Measurements from ENCODE around the gene MOK.

The MOK gene

DNA sequence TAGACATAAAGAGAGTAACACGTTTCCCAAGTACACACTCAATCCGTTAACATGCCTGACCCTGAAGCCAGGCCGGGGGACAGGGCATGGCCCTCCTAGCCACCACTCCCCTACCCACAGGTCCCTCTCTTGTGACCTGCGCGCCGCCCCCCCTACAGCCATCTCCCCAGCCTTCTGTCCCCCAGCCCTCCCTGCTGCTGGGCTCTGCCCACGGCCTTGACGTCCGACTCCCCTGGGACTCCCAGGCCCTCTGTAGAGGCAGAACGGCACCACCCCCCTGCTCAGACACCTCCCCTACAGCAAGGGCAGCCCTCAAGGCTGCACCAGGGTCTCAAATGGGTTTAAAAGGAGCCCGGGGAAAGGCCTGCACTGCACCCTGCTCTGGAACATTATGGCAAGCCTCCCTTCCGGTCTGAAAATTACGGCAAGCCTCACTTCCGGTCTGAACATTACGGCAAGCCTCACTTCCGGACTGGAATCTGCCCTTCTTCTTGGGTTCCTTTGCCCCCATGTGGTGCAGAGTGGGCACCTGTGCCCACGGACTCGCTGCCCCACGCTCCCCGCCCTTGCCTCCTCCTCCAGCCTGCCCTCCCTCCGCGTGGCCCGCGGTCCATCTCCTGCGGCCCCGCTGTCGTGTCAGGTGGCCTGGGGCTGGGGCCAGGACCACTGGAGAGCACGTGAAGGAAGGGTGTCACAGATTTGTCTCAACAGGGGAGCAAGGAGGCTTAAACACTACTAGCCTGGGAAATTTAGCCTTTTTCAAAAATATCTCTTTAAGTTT lies 77.6 kb downstream of the MOK start:
- Histone ChIP-seq H3K9ac (ENCODE audit: low read length) (no peak overlapping the region), H4K12ac (ENCODE audit: low read depth, low read length) (no peak overlapping the region), H3K23ac (ENCODE audit: low read length) (no peak overlapping the region), H2AFZ (ENCODE audit: insufficient read depth, low read length, poor library complexity) (no peak overlapping the region), H3K27ac (ENCODE audit: low read depth, low read length) (no peak overlapping the region), H2BK5ac (ENCODE audit: low read depth, low read length, poor library complexity) (no peak overlapping the region), H4K8ac (ENCODE audit: low read depth, low read length) (no peak overlapping the region), H4K91ac (ENCODE audit: low read depth, low read length) (no peak overlapping the region), H2BK120ac (ENCODE audit: insufficient read depth, low read length, poor library complexity) (no peak overlapping the region), H3K27me3 (ENCODE audit: insufficient read depth, low read length) (no peaks in the 10 kb centered on the region), H3K79me2 (ENCODE audit: control insufficient read depth, insufficient read depth, low read length, poor library complexity) (no peaks in the 10 kb centered on the region), H3K18ac (ENCODE audit: low read length) (no peak overlapping the region), H3K79me1 (ENCODE audit: low read length) (no peaks in the 10 kb centered on the region), H3K14ac (ENCODE audit: low read length) (no peak overlapping the region), H2AK5ac (ENCODE audit: low read length) (no peak overlapping the region), H3K4me2 (ENCODE audit: low read length) (no peak overlapping the region), H3K9me3 (ENCODE audit: insufficient read depth, low read depth, low read length) (peaks cover 1% of the 10 kb centered on the region), H3K36me3 (ENCODE audit: control insufficient read depth in 1 of 2, insufficient read depth in 2 of 2, low read length in 2 of 2) (peaks cover 2 to 4% of the 10 kb centered on the region in 2 experiments), H3K4me3 (ENCODE audit: low read depth, low read length) (no peak overlapping the region), H2BK12ac (ENCODE audit: low read length) (no peak overlapping the region), H3K4ac (ENCODE audit: low read depth, low read length) (no peak overlapping the region), H3K4me1 (ENCODE audit: control insufficient read depth in 1 of 2, insufficient read depth in 2 of 2, low read length in 2 of 2) (no peaks in the 10 kb centered on the region)
- no CpG with 5 or more reads among the region's 28 CpGs for WGBS (ENCODE audit: extremely low coverage, insufficient coverage, insufficient read length)
- no peak for DNase-seq

DNA sequence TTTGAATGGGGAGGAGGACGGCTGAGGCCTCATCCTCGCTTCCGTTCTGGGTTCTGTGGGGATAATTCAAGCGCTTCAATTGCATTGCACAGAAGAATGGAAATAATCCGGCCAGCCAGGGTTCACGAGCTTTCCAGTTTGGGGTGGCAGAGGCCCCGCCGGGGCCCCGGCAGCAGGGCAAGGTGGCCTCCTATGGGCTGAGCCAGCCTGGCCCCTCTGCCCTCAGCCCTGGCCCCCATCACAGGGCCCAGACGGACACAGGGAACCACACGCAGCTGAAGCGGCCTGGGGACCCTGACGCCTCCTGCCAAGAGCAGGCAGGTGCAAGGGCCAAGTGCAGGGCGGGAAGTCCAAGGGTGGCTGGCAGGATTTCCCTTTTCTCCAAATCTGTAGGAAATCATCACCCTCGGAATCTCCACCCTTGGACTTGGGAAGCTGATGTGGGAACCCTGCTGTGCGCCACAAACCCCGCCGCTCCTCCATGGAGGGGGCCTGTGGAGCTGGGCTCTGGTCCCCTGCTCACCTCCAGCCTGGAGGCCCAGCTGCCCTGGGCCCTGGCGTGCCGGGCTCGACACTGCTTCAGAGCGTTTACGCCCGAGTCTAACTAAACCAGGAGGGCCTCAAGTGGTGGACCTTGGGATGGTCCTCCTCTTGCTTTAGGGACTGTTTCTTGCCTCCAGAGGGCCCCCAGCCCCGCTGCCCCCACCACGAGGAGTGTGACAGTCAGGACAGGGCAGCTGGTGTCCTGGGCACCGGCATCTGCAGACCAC lies 78.4 kb downstream of the MOK start:
- Histone ChIP-seq H2BK12ac (ENCODE audit: low read length) (no peak overlapping the region), H4K8ac (ENCODE audit: low read depth, low read length) (no peak overlapping the region), H3K4ac (ENCODE audit: low read depth, low read length) (no peak overlapping the region), H3K9me3 (ENCODE audit: insufficient read depth, low read depth, low read length) (peaks cover 1% of the 10 kb centered on the region), H2AK5ac (ENCODE audit: low read length) (no peak overlapping the region), H2BK5ac (ENCODE audit: low read depth, low read length, poor library complexity) (no peak overlapping the region), H2AFZ (ENCODE audit: insufficient read depth, low read length, poor library complexity) (no peak overlapping the region), H2BK120ac (ENCODE audit: insufficient read depth, low read length, poor library complexity) (no peak overlapping the region), H3K27ac (ENCODE audit: low read depth, low read length) (no peak overlapping the region), H3K18ac (ENCODE audit: low read length) (no peak overlapping the region), H4K12ac (ENCODE audit: low read depth, low read length) (no peak overlapping the region), H3K79me2 (ENCODE audit: control insufficient read depth, insufficient read depth, low read length, poor library complexity) (no peaks in the 10 kb centered on the region), H3K14ac (ENCODE audit: low read length) (no peak overlapping the region), H3K27me3 (ENCODE audit: insufficient read depth, low read length) (no peaks in the 10 kb centered on the region), H3K36me3 (ENCODE audit: control insufficient read depth in 1 of 2, insufficient read depth in 2 of 2, low read length in 2 of 2) (peaks cover 2 to 5% of the 10 kb centered on the region in 2 experiments), H3K4me2 (ENCODE audit: low read length) (no peak overlapping the region), H3K4me3 (ENCODE audit: low read depth, low read length) (no peak overlapping the region), H3K79me1 (ENCODE audit: low read length) (no peaks in the 10 kb centered on the region), H3K9ac (ENCODE audit: low read length) (no peak overlapping the region), H4K91ac (ENCODE audit: low read depth, low read length) (no peak overlapping the region), H3K4me1 (ENCODE audit: control insufficient read depth in 1 of 2, insufficient read depth in 2 of 2, low read length in 2 of 2) (no peaks in the 10 kb centered on the region), H3K23ac (ENCODE audit: low read length) (no peak overlapping the region)
- no CpG with 5 or more reads among the region's 27 CpGs for WGBS (ENCODE audit: extremely low coverage, insufficient coverage, insufficient read length)
- no peak for DNase-seq

DNA sequence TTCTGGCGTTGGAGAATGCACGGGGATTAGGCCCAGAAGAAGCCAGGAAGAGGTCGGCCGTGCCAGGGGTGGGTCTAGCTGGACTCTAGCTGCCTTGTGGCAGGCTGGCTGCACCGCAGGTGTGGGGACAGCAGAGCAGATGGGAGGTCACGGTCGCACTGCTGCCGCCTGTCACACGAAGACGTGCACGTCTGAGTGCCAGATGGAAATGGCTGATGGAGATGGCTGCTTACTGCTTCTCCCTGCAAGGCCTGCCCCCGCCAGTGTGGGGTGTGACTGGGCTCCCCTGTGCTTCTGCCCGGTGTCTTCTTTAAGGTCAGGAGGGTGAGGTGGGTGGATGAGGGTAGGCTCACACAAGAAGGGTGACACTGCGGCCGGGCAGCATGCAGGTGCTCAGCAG lies 79.0 kb downstream of the MOK start:
- no peak overlapping the region for H2BK120ac ChIP-seq (ENCODE audit: insufficient read depth, low read length, poor library complexity)
- no peak overlapping the region for H3K4ac ChIP-seq (ENCODE audit: low read depth, low read length)
- H3K36me3 ChIP-seq (ENCODE audit: control insufficient read depth in 1 of 2, insufficient read depth in 2 of 2, low read length in 2 of 2) = peaks cover 2 to 8% of the 10 kb centered on the region in 2 experiments
- no peak overlapping the region for H3K4me3 ChIP-seq (ENCODE audit: low read depth, low read length)
- H4K91ac ChIP-seq (ENCODE audit: low read depth, low read length) = no peak overlapping the region
- no peaks in the 10 kb centered on the region for H3K79me1 ChIP-seq (ENCODE audit: low read length)
- no peak overlapping the region for H3K14ac ChIP-seq (ENCODE audit: low read length)
- no peak overlapping the region for H4K8ac ChIP-seq (ENCODE audit: low read depth, low read length)
- whole genome bisulfite sequencing (ENCODE audit: extremely low coverage, insufficient coverage, insufficient read length) = no CpG with 5 or more reads among the region's 15 CpGs
- H3K23ac ChIP-seq (ENCODE audit: low read length) = no peak overlapping the region
- no peak overlapping the region for H3K9ac ChIP-seq (ENCODE audit: low read length)
- no peaks in the 10 kb centered on the region for H3K27me3 ChIP-seq (ENCODE audit: insufficient read depth, low read length)
- H3K9me3 ChIP-seq (ENCODE audit: insufficient read depth, low read depth, low read length) = no peaks in the 10 kb centered on the region
- H3K4me2 ChIP-seq (ENCODE audit: low read length) = no peak overlapping the region
- no peak overlapping the region for H3K27ac ChIP-seq (ENCODE audit: low read depth, low read length)
- no peak overlapping the region for H2BK12ac ChIP-seq (ENCODE audit: low read length)
- H2AFZ ChIP-seq (ENCODE audit: insufficient read depth, low read length, poor library complexity) = no peak overlapping the region
- no peak overlapping the region for H4K12ac ChIP-seq (ENCODE audit: low read depth, low read length)
- no peaks in the 10 kb centered on the region for H3K79me2 ChIP-seq (ENCODE audit: control insufficient read depth, insufficient read depth, low read length, poor library complexity)
- H2AK5ac ChIP-seq (ENCODE audit: low read length) = no peak overlapping the region
- H3K4me1 ChIP-seq (ENCODE audit: control insufficient read depth in 1 of 2, insufficient read depth in 2 of 2, low read length in 2 of 2) = no peaks in the 10 kb centered on the region
- H2BK5ac ChIP-seq (ENCODE audit: low read depth, low read length, poor library complexity) = no peak overlapping the region
- DNase-seq = no peak
- no peak overlapping the region for H3K18ac ChIP-seq (ENCODE audit: low read length)

DNA sequence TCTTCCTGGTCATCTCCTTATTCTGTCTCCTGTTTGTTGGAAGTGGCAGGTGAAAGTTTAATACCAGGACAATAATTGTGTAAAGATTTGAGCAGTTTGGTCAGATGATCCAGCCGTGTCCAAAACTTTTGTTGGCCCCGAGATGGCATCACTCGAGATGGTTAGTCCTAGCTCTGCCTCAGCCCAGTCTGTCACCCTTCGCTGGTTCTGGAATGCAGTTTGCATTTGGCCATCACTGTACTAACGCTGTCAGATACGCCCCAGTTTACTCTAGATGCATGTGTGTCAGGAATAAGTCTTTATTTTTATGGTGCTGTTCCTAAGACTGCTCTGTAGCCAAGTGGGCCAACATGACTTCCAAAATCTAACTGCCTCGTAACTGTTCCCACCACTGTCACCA lies 79.6 kb downstream of the MOK start:
- H2BK12ac ChIP-seq (ENCODE audit: low read length) = no peak overlapping the region
- no peak overlapping the region for H3K4me2 ChIP-seq (ENCODE audit: low read length)
- no peaks in the 10 kb centered on the region for H3K4me1 ChIP-seq (ENCODE audit: control insufficient read depth in 1 of 2, insufficient read depth in 2 of 2, low read length in 2 of 2)
- H3K79me2 ChIP-seq (ENCODE audit: control insufficient read depth, insufficient read depth, low read length, poor library complexity) = no peaks in the 10 kb centered on the region
- peaks cover 5 to 8% of the 10 kb centered on the region in 2 experiments for H3K36me3 ChIP-seq (ENCODE audit: control insufficient read depth in 1 of 2, insufficient read depth in 2 of 2, low read length in 2 of 2)
- no peak overlapping the region for H2AFZ ChIP-seq (ENCODE audit: insufficient read depth, low read length, poor library complexity)
- H3K4ac ChIP-seq (ENCODE audit: low read depth, low read length) = no peak overlapping the region
- no peak overlapping the region for H2AK5ac ChIP-seq (ENCODE audit: low read length)
- H2BK120ac ChIP-seq (ENCODE audit: insufficient read depth, low read length, poor library complexity) = no peak overlapping the region
- no peaks in the 10 kb centered on the region for H3K79me1 ChIP-seq (ENCODE audit: low read length)
- no peak overlapping the region for H3K9ac ChIP-seq (ENCODE audit: low read length)
- no peak overlapping the region for H3K27ac ChIP-seq (ENCODE audit: low read depth, low read length)
- H3K27me3 ChIP-seq (ENCODE audit: insufficient read depth, low read length) = no peaks in the 10 kb centered on the region
- no peak overlapping the region for H4K12ac ChIP-seq (ENCODE audit: low read depth, low read length)
- H3K14ac ChIP-seq (ENCODE audit: low read length) = no peak overlapping the region
- no peak overlapping the region for H3K23ac ChIP-seq (ENCODE audit: low read length)
- no CpG with 5 or more reads among the region's 7 CpGs for WGBS (ENCODE audit: extremely low coverage, insufficient coverage, insufficient read length)
- DNase-seq = no peak
- no peaks in the 10 kb centered on the region for H3K9me3 ChIP-seq (ENCODE audit: insufficient read depth, low read depth, low read length)
- H3K18ac ChIP-seq (ENCODE audit: low read length) = no peak overlapping the region
- H2BK5ac ChIP-seq (ENCODE audit: low read depth, low read length, poor library complexity) = no peak overlapping the region
- no peak overlapping the region for H4K91ac ChIP-seq (ENCODE audit: low read depth, low read length)
- no peak overlapping the region for H3K4me3 ChIP-seq (ENCODE audit: low read depth, low read length)
- no peak overlapping the region for H4K8ac ChIP-seq (ENCODE audit: low read depth, low read length)

Measured in trophoblast cell (in vitro differentiated cells and primary cell).